ENCODE results near the gene SLC39A1. TPM values are rescaled to one million over a fixed set of nuclear protein-coding genes. Genes with fewer than 3 reads are reported as not detected.

The SLC39A1 gene
- total RNA-seq, 1 experiment from 2014 or later: 251 TPM

DNA sequence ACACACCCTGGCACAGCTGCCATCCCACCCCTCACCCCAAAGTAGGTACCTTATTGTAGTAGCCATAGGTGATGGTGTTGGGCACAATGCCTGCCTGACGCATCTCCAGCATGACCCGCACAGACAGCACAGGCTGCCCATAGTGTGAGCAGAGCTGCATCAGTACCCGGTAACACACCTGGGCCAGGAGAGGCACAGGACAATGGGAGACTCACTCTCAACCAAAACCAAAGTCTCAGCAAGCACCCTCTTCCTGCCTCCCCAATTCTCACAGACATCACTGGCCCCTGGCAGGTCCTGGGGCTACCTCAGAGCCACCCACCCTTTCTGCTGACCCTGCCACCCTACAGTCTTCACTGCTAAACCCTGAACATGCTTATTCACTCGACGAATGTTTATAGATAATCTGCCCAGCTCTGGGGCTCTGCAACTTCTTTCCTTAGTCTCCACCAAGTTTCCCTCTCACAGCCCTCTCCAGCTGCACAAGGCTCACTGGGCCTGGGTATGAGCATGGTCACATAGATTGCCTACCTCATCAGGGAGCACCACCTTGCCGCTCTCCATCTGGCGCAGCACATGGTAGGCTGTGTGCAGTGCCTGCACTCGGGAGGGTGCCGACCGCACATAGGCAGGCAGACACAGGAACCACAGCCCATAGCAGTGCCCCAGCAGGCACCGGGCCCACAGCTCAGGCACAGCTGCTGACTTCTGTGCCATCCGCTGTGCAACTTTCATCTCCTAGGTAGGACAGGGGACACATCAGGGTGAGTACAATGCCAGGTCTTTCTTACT, 27.1 kb downstream of the SLC39A1 start:
- in situ Hi-C loops (cut with HindIII; ENCODE audit: low sequenced_read_pairs): loop anchor here (25.0 kb wide), 1 partner anchor 124 kb away; no protein-coding TSS in a partner anchor
- DNase-seq (ENCODE audit: low spot score): peak; percentile 68

DNA sequence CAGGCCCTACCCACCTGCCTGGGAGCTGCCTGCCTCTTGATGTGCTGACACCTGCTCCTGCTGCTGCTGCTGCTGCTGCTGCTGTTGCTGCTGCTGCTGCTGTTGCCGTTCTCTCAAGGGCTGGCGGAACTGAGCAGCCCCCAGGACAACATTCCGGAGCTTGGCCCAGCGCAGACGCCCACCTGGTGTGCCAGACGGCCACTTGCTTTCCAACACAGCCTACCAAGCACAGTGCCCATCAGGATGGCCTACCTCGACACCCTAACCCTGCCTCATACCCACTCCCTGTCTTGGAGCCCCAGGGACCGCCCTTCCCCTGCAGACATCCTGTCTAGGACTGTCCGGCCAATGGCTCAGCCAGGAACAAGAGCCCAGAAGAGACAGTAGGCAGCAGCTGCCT, 28.6 kb downstream of the SLC39A1 start:
- no peak for DNase-seq (ENCODE audit: low spot score)
- in situ Hi-C loops (cut with HindIII; ENCODE audit: low sequenced_read_pairs): loop anchor here (25.0 kb wide), 1 partner anchor 122 kb away; no protein-coding TSS in a partner anchor

DNA sequence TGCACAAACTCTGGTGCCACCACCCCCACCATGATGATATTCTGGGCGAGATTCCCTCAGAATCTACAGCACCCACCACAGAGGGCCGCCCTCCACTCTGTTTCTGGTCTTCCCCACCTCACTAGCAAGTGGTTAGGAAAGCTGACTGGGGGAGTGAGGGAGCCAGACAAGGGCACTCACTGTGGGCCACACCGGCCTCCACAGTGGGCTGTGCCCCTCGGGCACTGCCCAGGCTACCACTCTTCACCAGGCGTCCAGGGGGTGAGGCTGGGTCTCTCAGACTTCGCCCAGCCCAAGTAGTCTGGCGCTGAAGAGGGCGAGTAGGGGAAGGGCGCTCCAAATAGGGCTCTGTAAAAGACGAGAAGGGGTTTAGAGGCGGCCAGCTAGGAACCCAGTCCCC, 29.4 kb downstream of the SLC39A1 start:
- DNase-seq (ENCODE audit: low spot score): no peak
- in situ Hi-C loops (cut with HindIII; ENCODE audit: low sequenced_read_pairs): loop anchor here (25.0 kb wide), 1 partner anchor 122 kb away; no protein-coding TSS in a partner anchor

DNA sequence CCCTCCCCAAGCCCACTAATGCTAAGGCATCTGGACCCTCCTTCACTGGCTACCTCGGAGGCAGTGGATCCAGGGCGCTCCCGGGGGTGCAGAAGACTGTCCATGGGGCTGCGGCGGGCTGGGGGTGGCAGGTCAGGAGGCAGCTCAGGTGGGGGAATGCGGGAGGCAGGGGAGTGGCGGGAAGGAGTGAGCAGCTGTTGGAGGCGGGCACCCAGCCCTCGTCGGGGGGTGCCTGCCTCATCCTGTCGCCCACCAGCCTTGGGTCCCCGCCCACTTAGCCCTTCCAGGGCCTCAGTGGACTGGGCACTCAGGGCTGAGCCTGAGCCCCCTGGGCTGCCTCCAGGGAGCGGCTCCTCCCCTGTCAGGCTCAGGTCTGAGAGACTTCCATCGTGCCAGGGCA, 29.9 kb downstream of the SLC39A1 start:
- DNase-seq (ENCODE audit: low spot score): no peak
- in situ Hi-C loops (cut with HindIII; ENCODE audit: low sequenced_read_pairs): loop anchor here (25.0 kb wide), 1 partner anchor 121 kb away; no protein-coding TSS in a partner anchor

DNA sequence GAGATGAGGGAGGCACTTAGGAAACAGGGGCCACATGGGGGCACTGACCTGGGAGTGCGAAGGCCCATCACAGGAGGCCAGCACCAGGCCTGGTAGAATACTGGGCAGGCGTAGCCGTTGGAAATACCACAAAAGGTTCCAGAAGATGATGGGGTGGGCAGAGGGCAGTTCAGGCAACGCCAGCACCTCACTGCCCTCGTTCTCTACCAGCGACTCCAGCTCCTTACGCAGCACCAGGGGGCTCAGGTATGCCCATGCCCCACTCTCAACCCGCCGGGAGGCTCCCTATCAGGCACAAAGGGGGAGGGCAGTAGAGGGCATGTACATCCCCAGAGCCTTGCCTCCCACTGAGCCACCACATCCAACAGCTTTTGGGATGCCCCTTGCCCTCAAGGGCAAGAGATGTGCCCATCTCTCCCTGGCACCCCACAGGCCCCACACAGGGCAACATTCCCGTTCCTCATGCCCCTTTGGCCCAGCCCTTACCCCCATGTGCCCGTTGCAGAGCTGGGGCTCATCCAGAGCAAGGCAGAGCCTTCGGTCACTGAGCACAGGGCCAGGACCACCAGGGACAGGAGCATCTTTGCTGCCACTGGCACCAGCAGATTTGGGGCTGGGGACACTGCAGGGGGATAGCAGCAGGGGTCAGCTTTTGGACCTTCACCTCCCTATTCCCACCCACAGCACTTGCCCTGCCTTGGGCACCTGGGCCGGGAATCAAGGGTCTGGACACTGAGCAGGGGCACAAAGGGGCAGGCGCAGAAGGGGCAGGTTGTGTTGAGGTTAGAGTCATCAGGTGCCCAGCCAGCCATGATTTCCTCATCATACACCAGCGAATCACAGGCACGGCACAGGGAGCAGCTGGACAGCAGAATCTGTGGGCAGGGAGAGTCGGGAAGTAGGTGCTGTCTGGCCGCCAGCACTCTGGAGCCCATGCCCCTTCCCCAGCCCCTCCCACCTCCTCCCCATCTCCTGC, 30.9 kb downstream of the SLC39A1 start:
- in situ Hi-C loops (cut with HindIII; ENCODE audit: low sequenced_read_pairs): loop anchor here (25.0 kb wide), 1 partner anchor 120 kb away; no protein-coding TSS in a partner anchor
- no peak for DNase-seq (ENCODE audit: low spot score)

DNA sequence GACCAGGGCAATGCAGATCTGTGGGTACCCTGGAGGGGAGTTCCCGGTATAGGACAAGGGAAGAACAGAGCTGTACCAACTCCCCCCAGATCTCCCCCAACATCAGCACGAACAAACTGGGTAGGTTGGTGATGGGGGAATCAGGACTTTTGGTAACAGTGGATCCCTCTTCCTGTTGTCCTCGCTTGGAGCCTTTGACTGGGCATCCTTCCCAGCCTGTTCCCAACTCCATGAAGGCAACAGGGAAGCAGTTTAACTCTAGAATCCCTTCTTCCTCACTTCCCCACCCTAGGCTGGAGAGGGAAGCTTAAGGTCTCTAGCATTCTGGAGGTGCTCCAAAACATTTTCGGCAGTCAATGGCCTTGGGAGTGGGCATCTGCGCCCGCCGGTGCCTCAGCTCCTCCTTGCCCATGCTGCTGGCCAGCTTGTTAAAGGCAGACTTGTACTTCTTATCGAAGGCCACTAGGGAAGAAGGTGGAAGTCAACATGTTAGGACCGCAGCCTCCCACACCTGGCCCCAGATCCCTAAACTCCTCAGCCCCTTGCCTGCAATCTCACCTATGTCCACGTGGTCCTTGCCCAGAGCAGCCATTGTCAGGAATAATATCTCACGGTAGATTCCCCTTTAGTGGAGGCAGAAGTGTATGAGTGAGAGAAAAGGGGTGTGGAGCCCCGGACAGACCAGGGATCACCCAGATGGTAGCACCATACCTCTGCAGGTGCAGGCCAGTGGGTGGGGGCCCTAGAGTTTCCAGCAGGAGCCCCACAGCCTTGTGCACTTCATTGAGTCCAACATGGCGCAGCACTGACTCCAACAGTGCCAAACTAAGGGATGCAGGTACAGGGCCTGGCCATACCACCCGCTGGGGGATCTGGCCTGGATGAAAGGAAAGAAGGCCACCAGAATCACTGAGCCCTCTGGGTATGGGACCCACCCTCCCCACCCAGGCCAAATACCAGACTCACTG, 33.1 kb downstream of the SLC39A1 start:
- in situ Hi-C loops (cut with HindIII; ENCODE audit: low sequenced_read_pairs): loop anchor here (25.0 kb wide), 1 partner anchor 118 kb away; no protein-coding TSS in a partner anchor
- no peak for DNase-seq (ENCODE audit: low spot score)

DNA sequence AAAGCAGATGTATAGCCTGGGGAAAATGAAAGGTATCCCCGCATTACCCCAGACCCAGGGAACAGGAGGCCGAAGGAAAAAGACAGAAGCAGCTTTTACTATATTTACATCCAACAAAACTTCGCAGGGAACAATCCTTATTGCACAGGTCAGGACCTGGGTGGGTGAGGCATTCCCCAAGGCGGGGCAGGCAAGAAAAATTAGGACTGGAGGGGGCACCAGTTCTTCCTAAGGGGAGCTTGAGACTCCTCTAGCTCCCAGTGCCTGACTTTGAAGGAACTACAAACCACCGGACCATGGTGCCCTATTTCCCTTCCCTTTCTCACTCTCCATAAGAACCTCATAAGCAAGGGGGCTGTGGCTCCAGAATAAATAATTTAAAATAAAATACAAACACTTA, 33.9 kb downstream of the SLC39A1 start:
- in situ Hi-C loops (cut with HindIII; ENCODE audit: low sequenced_read_pairs): loop anchor here (25.0 kb wide), 1 partner anchor 117 kb away; no protein-coding TSS in a partner anchor
- DNase-seq (ENCODE audit: low spot score): no peak

DNA sequence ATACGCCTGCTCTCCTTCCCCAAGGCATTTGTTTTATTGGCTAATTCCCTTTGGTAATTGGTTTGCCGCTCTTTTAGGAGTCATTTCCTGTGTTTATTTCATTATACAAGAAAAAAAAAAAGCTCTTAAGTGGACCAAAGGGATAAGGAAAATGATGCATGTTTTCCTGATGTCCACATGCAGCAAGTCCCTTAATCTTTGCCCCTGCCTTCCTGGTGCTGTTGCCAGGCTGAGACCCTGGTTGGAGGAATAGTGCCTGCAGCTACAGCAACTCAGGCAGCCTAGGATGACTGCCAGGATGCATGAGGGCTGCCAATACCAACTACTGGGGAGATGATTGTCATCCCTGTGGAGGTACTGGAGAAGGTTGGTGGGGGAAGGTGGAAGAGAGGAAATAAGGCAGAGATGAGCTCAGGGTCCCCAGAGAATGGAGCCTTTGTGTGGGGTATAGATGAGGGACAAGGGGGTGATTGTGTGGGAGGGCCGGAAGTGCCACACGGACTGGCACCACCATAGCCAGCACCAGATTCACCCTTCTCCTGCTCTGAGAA, 34.5 kb downstream of the SLC39A1 start:
- no peak for DNase-seq (ENCODE audit: low spot score)
- in situ Hi-C loops (cut with HindIII; ENCODE audit: low sequenced_read_pairs): loop anchor here (25.0 kb wide), 1 partner anchor 117 kb away; no protein-coding TSS in a partner anchor

DNA sequence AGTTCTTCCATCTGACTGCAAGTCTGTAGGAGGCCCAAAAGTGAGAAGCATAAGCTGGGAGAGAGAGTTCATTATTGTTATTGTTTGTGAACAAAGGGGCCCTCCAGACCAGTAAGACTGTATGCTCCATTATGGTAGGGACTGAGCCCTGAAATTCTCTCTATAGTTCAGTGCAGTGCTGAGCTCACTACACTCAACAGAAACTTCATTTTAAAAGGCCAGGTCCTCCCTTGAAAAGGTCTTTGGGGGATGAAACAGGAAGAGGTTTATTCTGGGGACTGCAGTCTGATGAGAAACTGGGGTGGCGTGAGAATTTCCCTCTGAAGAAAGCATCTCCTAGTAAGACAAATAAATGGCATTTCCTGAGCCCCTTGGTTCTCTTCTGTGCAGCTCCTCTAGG, 35.1 kb downstream of the SLC39A1 start:
- DNase-seq (ENCODE audit: low spot score): no peak
- in situ Hi-C loops (cut with HindIII; ENCODE audit: low sequenced_read_pairs): loop anchor here (25.0 kb wide), 1 partner anchor 116 kb away; no protein-coding TSS in a partner anchor

DNA sequence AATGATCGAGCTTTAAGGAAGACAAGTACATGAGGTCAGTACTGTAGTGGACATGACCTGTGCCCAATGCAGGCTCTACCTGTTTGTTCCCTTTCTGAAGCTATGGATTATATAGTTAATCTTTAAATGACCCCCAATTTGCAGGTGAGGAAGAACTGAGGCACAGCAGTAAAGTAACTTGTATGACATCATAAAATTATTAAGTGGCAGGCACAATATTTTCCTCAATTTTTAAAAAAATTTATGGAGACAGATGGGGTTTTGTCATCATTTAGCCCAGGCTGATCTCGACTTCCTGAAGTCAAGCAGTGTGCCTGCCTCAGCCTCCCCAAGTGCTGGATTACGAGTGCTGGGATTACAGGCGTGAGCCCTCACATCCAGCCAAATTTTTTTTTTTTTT, 36.9 kb downstream of the SLC39A1 start:
- in situ Hi-C loops (cut with HindIII; ENCODE audit: low sequenced_read_pairs): loop anchor here (25.0 kb wide), 1 partner anchor 114 kb away; no protein-coding TSS in a partner anchor
- no peak for DNase-seq (ENCODE audit: low spot score)

DNA sequence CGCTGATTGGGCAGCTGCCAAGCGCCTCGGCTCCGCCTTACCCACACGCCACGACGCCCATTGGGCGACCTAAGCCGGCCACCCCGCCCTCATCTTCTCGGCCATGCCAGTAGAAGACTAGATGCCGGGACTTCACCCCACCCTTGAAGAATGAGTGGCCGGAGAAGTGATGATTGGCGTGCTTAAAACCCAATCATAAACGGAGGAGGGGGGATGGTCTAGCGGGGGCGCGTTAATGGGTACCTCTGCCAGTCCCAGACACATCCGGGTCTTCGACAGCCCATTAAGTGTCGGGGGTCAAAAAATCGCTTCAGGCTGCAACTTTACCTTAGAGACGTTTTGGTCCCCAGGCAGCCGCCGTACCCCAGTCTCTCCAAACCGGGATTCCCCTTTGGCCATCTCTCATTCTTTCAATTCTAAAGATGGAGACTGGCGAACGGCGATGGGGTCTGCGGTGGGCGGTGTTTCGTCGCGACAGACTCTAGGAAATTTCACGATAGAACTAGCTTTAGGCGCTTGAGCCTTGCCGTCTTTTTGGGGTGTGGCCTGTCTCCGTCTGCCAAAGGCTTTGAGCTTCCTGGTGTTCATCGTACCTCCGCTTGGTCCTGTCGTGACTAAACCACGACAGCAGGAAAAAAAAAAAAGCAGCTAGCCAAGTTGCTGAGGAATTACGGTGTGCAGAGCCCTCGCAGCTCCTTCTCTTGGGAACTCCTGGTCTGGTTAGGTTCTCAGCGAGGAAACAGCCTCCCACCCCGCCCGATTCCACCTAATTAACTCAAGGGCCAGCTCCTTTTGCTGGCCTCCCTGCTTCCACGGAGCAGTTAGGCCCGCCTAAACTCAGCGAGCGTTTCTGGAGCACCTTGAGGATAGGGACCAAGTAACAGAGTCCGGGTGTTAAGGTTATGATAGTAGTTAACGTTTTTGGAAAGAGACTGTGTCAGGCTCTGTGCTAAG, 40.1 kb downstream of the SLC39A1 start, which contains the start of gene GATAD2B:
TSS of gene GATAD2B (minus strand) at position 1 of the 954 bp plus-strand sequence. CDS start 94,625 bp downstream, outside the sequence.
- in situ Hi-C loops (cut with HindIII; ENCODE audit: low sequenced_read_pairs): no loop called here
- peak; percentile 100 for DNase-seq (ENCODE audit: low spot score)

DNA sequence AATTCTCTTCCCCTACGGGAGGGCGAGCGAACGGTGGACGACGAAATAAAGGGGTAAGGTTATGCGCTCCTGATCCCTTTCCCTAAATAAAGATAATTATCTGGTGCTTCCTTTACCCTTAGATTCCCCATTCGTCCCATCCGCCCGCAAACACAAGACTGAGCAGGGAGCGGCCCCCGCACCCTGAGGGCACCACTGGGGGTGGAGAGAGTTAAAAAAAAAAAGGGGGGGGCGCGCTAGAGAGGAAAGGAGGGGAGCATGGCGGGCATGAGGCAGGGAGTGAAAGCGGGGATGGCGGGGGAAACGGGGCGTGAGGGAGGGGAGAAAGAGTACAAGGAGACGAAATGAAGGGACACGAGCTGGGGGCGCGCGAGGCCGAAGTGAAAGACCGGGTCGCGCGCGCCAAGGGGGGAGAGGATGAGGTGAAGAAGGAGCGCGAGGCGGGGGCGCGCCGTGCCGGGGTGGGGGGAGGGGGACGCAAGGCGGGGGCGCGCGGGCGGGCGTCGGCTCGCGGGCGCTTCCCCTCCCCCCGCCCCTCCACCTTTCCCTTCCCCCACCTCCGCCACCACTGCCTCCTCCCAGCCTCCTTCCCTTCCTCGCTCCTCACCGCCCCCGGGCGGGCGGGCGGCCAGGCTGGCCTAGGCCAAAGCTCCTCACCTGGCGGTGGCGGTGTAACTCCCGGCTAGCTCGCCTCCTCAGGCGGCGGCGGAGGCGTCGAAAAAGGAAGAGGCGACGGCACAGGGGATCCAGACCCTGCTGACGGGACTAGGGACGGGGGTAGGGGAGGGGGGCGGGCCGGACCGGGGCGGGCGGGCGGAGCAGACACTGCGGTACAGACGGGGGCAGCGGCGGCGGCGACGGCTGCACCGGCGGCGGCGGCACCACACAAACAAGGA, 41.0 kb downstream of the SLC39A1 start:
- in situ Hi-C loops (cut with HindIII; ENCODE audit: low sequenced_read_pairs): no loop called here
- peak; percentile 27 for DNase-seq (ENCODE audit: low spot score)

DNA sequence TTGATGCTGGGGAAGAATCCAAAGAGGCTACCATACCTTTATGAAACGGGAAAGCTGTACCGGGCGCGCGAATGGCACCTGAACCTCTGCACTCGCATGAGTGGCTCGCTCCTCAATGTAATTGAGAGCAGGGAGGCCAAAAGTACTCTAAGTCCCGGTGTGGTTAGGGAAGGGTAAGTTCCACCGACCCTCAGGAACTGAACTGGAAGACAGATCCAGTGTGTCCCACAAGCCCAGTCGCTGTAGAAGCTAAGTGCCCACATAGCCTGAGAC, 41.6 kb downstream of the SLC39A1 start:
- in situ Hi-C loops (cut with HindIII; ENCODE audit: low sequenced_read_pairs): no loop called here
- peak; percentile 29 for DNase-seq (ENCODE audit: low spot score)

DNA sequence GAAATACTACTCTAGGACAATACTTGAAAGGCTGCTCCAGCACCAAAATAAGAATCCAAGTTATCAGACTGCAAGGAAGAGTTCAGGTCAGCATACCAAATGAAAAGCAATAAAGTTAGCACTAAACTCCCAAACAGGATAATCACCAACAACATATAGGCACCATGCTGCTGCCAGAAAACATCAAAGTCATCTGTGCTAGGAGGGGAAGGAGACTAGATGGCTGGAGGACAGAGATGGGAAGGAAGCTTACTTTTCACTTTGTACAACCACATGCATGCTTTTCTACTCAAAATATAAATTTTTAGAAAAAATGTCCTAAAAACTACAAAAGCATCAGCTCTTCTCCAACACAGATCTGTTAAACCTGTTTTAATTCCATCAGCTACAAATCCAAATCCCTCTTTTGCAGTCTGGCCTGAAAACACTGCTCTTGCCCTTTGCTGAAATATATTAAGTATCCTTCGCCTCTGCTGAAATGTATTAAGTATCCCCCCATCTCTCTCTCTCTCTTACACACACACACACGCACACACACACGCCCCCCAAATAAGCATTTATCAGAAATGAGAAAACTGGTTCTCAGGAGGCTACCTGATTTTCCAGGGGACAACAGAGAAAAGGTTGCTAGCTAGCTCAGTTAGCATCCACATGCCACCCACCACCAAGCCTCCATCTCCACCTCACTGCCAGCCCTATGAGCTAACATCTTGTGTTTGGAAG, 42.1 kb downstream of the SLC39A1 start:
- no peak for DNase-seq (ENCODE audit: low spot score)
- in situ Hi-C loops (cut with HindIII; ENCODE audit: low sequenced_read_pairs): no loop called here
